Measurements from ENCODE around the gene LMBR1L. TPM values are rescaled to one million over a fixed set of nuclear protein-coding genes. Genes with fewer than 3 reads are reported as not detected.

LMBR1L gene
- polyA plus RNA-seq, 3 donors = 22.0 to 104 (median 25.9) TPM

GRCh38 chr12:49094160-49094974, 16.3 kb downstream of the LMBR1L start, which contains the start of gene DHH:
TSS of gene DHH (minus strand) at chr12:49094801. CDS start at chr12:49094512, 289 bp downstream.
- H3K27ac ChIP-seq (ENCODE audit: low read depth in 1 of 2, low read length in 2 of 2) = no peak within 1 kb of the TSS

DNA sequence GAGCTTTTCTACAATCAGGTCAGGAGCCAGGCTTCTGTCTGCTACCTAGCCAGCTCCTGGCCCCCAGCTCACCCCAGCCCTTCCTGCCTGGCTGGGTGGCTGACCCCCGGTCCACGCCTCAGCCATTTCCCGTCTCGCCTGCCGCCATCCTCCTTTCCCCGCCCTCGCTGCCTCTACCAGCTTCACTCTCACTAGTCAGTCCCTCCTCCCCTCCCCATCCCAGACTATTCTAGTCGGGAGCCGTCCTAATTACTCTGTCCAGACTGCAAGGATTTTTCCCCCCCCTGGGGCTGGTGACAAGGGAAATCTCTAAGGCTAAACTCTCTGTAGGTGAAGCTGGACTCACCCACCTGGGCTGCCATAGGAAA, 16.9 kb downstream of the LMBR1L start:
- H3K9ac ChIP-seq (ENCODE audit: insufficient read depth, low read length, poor library complexity, severe bottlenecking) = no peak overlapping the region
- peaks cover 68 to 71% of the 10 kb centered on the region in 2 donors for H3K27me3 ChIP-seq (ENCODE audit: control insufficient read depth in 2 of 2, insufficient read depth in 2 of 2, low read length in 2 of 2)
- H3K27ac ChIP-seq (ENCODE audit: low read depth in 1 of 2, low read length in 2 of 2) = no peak overlapping the region
- H3K4me2 ChIP-seq (replicated peaks; ENCODE audit: extremely low read depth, low read length, poor library complexity, severe bottlenecking) = no peak overlapping the region
- WGBS (ENCODE audit: insufficient coverage) = under 1% methylated on average over 8 of the region's 9 CpGs
- intact Hi-C loops (cut with micrococcal nuclease) = no loop called here
- H3K4me1 ChIP-seq (ENCODE audit: control insufficient read depth in 1 of 2, insufficient read depth in 2 of 2, low read length in 2 of 2) = peaks cover 37 to 49% of the 10 kb centered on the region in 2 donors
- TF ChIP-seq, protein P1, sequence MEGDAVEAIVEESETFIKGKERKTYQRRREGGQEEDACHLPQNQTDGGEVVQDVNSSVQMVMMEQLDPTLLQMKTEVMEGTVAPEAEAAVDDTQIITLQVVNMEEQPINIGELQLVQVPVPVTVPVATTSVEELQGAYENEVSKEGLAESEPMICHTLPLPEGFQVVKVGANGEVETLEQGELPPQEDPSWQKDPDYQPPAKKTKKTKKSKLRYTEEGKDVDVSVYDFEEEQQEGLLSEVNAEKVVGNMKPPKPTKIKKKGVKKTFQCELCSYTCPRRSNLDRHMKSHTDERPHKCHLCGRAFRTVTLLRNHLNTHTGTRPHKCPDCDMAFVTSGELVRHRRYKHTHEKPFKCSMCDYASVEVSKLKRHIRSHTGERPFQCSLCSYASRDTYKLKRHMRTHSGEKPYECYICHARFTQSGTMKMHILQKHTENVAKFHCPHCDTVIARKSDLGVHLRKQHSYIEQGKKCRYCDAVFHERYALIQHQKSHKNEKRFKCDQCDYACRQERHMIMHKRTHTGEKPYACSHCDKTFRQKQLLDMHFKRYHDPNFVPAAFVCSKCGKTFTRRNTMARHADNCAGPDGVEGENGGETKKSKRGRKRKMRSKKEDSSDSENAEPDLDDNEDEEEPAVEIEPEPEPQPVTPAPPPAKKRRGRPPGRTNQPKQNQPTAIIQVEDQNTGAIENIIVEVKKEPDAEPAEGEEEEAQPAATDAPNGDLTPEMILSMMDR (IDR thresholded peaks at IDR 0.05) = no peak
- DNase-seq = no peak
- peaks cover 0 to 28% (median 7%) of the 10 kb centered on the region in 7 donors for H3K9me3 Mint-ChIP-seq
- peaks cover 71 to 77% (median 76%) of the 10 kb centered on the region in 3 donors for H3K27me3 Mint-ChIP-seq (ENCODE audit: low read depth in 3 of 3)
- peaks cover 0 to 33% of the 10 kb centered on the region in 2 donors for H3K9me3 ChIP-seq (replicated peaks in 1 of 2; ENCODE audit: control insufficient read depth in 1 of 2, insufficient read depth in 1 of 2, low read length in 2 of 2)
- no peak overlapping the region for H3K4me3 ChIP-seq (replicated peaks in 1 of 3; ENCODE audit: low read depth in 2 of 3, low read length in 3 of 3)
- H4K20me1 ChIP-seq (ENCODE audit: insufficient read depth, low read length) = peaks cover 23% of the 10 kb centered on the region
- H3K36me3 Mint-ChIP-seq = peaks cover 36 to 40% of the 10 kb centered on the region in 2 donors
- H2AFZ ChIP-seq (ENCODE audit: insufficient read depth, low read depth, low read length, poor library complexity, severe bottlenecking) = no peak overlapping the region
- H3K4me3 Mint-ChIP-seq = peak overlapping the region in 1 of 2 donors; percentile 76
- H3K27ac Mint-ChIP-seq = no peak overlapping the region
- peaks cover 19 to 34% of the 10 kb centered on the region in 2 donors for H3K36me3 ChIP-seq (replicated peaks in 1 of 2; ENCODE audit: control insufficient read depth in 1 of 2, insufficient read depth in 2 of 2, low read length in 2 of 2)
- no peaks in the 10 kb centered on the region for H3K79me2 ChIP-seq (ENCODE audit: insufficient read depth, low read length)
- peaks cover 44% of the 10 kb centered on the region for H3K4me1 Mint-ChIP-seq

More at GRCh38 chr12:49094160-49094974, 16.3 kb downstream of the LMBR1L start, which contains the start of gene DHH:
- H3K9ac ChIP-seq (ENCODE audit: insufficient read depth, low read length, poor library complexity, severe bottlenecking) = no peak within 1 kb of the TSS
- peaks cover 23% of the 10 kb centered on the region for H4K20me1 ChIP-seq (ENCODE audit: insufficient read depth, low read length)
- no peaks in the 10 kb centered on the region for H3K79me2 ChIP-seq (ENCODE audit: insufficient read depth, low read length)
- H3K9me3 Mint-ChIP-seq = peaks cover 0 to 23% (median 7%) of the 10 kb centered on the region in 7 donors
- H3K27ac Mint-ChIP-seq = no peak within 1 kb of the TSS
- peaks cover 22 to 40% of the 10 kb centered on the region in 2 donors for H3K36me3 ChIP-seq (replicated peaks in 1 of 2; ENCODE audit: control insufficient read depth in 1 of 2, insufficient read depth in 2 of 2, low read length in 2 of 2)
- peaks cover 35 to 48% of the 10 kb centered on the region in 2 donors for H3K4me1 ChIP-seq (ENCODE audit: control insufficient read depth in 1 of 2, insufficient read depth in 2 of 2, low read length in 2 of 2)
- peak within 1 kb of the TSS in 1 of 2 donors; percentile 76 for H3K4me3 Mint-ChIP-seq
- peaks cover 44% of the 10 kb centered on the region for H3K4me1 Mint-ChIP-seq
- H3K4me3 ChIP-seq (replicated peaks in 1 of 3; ENCODE audit: low read depth in 2 of 3, low read length in 3 of 3) = no peak within 1 kb of the TSS
- 4% methylated on average over 43 of the region's 49 CpGs for WGBS (ENCODE audit: insufficient coverage)
- peaks cover 66 to 71% (median 70%) of the 10 kb centered on the region in 3 donors for H3K27me3 Mint-ChIP-seq (ENCODE audit: low read depth in 3 of 3)
- H3K27me3 ChIP-seq (ENCODE audit: control insufficient read depth in 2 of 2, insufficient read depth in 2 of 2, low read length in 2 of 2) = peaks cover 63 to 65% of the 10 kb centered on the region in 2 donors
- H3K4me2 ChIP-seq (replicated peaks; ENCODE audit: extremely low read depth, low read length, poor library complexity, severe bottlenecking) = peak within 1 kb of the TSS; percentile 4
- TF ChIP-seq, protein P1 (IDR thresholded peaks at IDR 0.05) = no peak
- peaks cover 0 to 33% of the 10 kb centered on the region in 2 donors for H3K9me3 ChIP-seq (replicated peaks in 1 of 2; ENCODE audit: control insufficient read depth in 1 of 2, insufficient read depth in 1 of 2, low read length in 2 of 2)
- H3K36me3 Mint-ChIP-seq = peaks cover 42 to 43% of the 10 kb centered on the region in 2 donors
- H2AFZ ChIP-seq (ENCODE audit: insufficient read depth, low read depth, low read length, poor library complexity, severe bottlenecking) = no peak within 1 kb of the TSS
- DNase-seq = no peak
- intact Hi-C loops (cut with micrococcal nuclease) = no loop called here
